ENCODE measurements around the gene VPS52.

VPS52 gene, protein sequence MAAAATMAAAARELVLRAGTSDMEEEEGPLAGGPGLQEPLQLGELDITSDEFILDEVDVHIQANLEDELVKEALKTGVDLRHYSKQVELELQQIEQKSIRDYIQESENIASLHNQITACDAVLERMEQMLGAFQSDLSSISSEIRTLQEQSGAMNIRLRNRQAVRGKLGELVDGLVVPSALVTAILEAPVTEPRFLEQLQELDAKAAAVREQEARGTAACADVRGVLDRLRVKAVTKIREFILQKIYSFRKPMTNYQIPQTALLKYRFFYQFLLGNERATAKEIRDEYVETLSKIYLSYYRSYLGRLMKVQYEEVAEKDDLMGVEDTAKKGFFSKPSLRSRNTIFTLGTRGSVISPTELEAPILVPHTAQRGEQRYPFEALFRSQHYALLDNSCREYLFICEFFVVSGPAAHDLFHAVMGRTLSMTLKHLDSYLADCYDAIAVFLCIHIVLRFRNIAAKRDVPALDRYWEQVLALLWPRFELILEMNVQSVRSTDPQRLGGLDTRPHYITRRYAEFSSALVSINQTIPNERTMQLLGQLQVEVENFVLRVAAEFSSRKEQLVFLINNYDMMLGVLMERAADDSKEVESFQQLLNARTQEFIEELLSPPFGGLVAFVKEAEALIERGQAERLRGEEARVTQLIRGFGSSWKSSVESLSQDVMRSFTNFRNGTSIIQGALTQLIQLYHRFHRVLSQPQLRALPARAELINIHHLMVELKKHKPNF

GRCh38 chr6:33271468-33272274 is at the start of gene VPS52, which contains the start of gene RPS18:
Gene VPS52, minus strand, starts transcription at chr6:33271876. Its CDS starts 201 bp downstream, at chr6:33271675.
Gene RPS18, plus strand, starts transcription at chr6:33272075. Its CDS starts 45 bp downstream, at chr6:33272120.
- TF ChIP-seq EP300 (IDR thresholded peaks at IDR 0.05; ENCODE audit: borderline replicate concordance): peak; percentile 19; the same call in 1 of the 2 replicates
- TF ChIP-seq TAF1 (IDR thresholded peaks at IDR 0.05; ENCODE audit: low read depth): peak; percentile 90
- peak; percentile 96 for TF ChIP-seq YY1 (IDR thresholded peaks at IDR 0.05; ENCODE audit: low read depth)
- no peak for TF ChIP-seq CEBPB (IDR thresholded peaks at IDR 0.05)
- peak; percentile 55 for TF ChIP-seq TCF12 (IDR thresholded peaks at IDR 0.05; ENCODE audit: low read depth)
- TF ChIP-seq RAD21 (IDR thresholded peaks at IDR 0.05; ENCODE audit: low read depth): no peak
- TF ChIP-seq, protein P1, sequence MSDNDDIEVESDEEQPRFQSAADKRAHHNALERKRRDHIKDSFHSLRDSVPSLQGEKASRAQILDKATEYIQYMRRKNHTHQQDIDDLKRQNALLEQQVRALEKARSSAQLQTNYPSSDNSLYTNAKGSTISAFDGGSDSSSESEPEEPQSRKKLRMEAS (IDR thresholded peaks at IDR 0.05): peak; percentile 98
- TF ChIP-seq, protein P2, sequence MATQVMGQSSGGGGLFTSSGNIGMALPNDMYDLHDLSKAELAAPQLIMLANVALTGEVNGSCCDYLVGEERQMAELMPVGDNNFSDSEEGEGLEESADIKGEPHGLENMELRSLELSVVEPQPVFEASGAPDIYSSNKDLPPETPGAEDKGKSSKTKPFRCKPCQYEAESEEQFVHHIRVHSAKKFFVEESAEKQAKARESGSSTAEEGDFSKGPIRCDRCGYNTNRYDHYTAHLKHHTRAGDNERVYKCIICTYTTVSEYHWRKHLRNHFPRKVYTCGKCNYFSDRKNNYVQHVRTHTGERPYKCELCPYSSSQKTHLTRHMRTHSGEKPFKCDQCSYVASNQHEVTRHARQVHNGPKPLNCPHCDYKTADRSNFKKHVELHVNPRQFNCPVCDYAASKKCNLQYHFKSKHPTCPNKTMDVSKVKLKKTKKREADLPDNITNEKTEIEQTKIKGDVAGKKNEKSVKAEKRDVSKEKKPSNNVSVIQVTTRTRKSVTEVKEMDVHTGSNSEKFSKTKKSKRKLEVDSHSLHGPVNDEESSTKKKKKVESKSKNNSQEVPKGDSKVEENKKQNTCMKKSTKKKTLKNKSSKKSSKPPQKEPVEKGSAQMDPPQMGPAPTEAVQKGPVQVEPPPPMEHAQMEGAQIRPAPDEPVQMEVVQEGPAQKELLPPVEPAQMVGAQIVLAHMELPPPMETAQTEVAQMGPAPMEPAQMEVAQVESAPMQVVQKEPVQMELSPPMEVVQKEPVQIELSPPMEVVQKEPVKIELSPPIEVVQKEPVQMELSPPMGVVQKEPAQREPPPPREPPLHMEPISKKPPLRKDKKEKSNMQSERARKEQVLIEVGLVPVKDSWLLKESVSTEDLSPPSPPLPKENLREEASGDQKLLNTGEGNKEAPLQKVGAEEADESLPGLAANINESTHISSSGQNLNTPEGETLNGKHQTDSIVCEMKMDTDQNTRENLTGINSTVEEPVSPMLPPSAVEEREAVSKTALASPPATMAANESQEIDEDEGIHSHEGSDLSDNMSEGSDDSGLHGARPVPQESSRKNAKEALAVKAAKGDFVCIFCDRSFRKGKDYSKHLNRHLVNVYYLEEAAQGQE (IDR thresholded peaks at IDR 0.05; ENCODE audit: low read depth): no peak
- no peak for TF ChIP-seq ZBTB7A (IDR thresholded peaks at IDR 0.05; ENCODE audit: low read depth)
- TF ChIP-seq FOXM1 (IDR thresholded peaks at IDR 0.05; ENCODE audit: borderline replicate concordance, low read depth): no peak
- no peak for TF ChIP-seq NFIC (IDR thresholded peaks at IDR 0.05)
- peak; percentile 65; the same call in 1 of the 2 replicates for TF ChIP-seq CREB1 (IDR thresholded peaks at IDR 0.05; ENCODE audit: low read depth)
- TF ChIP-seq EGR1 (IDR thresholded peaks at IDR 0.05): peak; percentile 44; the same call in 1 of the 2 replicates
- peak; percentile 40 for TF ChIP-seq USF1 (IDR thresholded peaks at IDR 0.05)
- peak; percentile 50 for TF ChIP-seq TEAD4 (IDR thresholded peaks at IDR 0.05)

DNA sequence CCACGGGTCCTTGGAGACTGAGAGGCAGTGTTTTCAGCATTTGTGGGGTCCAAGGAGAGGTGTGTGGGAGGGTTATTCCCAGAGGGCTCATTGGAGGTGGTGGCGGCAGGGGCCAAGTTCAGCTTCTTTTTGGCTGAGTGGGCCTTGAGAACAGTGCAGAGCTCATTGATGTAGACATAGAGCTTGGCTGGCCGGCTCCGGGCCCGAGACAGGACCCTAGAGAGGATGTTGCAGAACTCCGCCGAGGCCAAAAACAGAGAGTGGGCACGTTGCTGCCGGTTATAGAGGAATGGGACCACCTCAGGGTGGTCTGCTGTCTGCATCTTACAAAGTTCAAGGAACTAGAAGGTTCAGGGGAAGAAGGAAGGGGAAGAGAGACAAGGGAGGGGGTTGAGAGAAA is 49.6 kb upstream of the VPS52 start:
- TF ChIP-seq FOXM1 (IDR thresholded peaks at IDR 0.05; ENCODE audit: borderline replicate concordance, low read depth): no peak
- no peak for TF ChIP-seq ZBTB7A (IDR thresholded peaks at IDR 0.05; ENCODE audit: low read depth)
- no peak for TF ChIP-seq YY1 (IDR thresholded peaks at IDR 0.05; ENCODE audit: low read depth)
- TF ChIP-seq NFIC (IDR thresholded peaks at IDR 0.05): no peak
- TF ChIP-seq USF1 (IDR thresholded peaks at IDR 0.05): no peak
- TF ChIP-seq, protein P2 (IDR thresholded peaks at IDR 0.05; ENCODE audit: low read depth): no peak
- TF ChIP-seq CREB1 (IDR thresholded peaks at IDR 0.05; ENCODE audit: low read depth): no peak
- no peak for TF ChIP-seq TCF12 (IDR thresholded peaks at IDR 0.05; ENCODE audit: low read depth)
- TF ChIP-seq EP300 (IDR thresholded peaks at IDR 0.05; ENCODE audit: borderline replicate concordance): no peak
- TF ChIP-seq RAD21 (IDR thresholded peaks at IDR 0.05; ENCODE audit: low read depth): no peak

DNA sequence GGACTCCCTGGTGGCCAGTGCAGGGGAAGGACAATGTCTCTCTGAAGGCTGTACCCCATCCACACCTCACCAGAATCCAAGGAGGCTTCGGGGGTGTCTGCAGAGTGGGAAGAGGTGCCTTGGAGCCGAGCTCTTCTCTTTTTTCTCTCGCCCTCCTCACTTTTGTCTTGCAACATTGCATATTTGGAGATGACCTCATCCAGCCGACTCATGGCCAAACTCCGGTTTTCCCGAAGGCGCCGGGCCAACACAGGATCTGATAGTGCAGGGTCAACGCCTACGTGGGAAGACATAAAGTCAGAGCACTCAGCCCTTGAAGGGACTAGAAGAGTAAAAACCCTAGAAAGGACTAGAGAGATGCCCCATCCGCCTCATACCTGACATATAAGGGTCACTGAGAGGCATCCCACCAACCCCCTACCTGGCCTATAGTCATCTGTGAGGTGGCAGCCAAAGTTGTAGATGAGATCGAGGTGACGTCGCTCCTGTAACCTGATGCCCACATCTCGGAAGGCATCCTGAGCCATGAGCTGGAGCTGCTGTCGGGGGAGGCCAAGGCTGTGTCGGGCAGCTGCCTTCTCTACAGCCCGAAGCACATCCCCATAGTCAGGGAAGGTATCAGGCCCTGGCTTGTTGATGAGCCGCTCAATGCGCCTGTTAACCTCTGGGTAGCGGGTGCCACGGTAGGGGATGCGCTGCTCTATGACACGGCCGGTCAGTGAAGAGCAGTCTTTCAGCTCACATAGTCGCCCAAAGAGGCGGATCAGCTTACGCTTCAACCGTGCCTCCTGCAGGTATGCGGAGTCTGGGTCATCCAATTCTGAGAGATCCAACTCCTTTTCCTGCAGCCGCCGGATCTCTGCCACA is 48.9 kb upstream of the VPS52 start:
- TF ChIP-seq, protein P1 (IDR thresholded peaks at IDR 0.05): no peak
- no peak for TF ChIP-seq FOXM1 (IDR thresholded peaks at IDR 0.05; ENCODE audit: borderline replicate concordance, low read depth)
- no peak for TF ChIP-seq TCF12 (IDR thresholded peaks at IDR 0.05; ENCODE audit: low read depth)
- no peak for TF ChIP-seq CEBPB (IDR thresholded peaks at IDR 0.05)
- TF ChIP-seq, protein P2 (IDR thresholded peaks at IDR 0.05; ENCODE audit: low read depth): no peak
- TF ChIP-seq YY1 (IDR thresholded peaks at IDR 0.05; ENCODE audit: low read depth): no peak
- TF ChIP-seq TEAD4 (IDR thresholded peaks at IDR 0.05): no peak
- TF ChIP-seq NFIC (IDR thresholded peaks at IDR 0.05): no peak
- TF ChIP-seq CREB1 (IDR thresholded peaks at IDR 0.05; ENCODE audit: low read depth): no peak
- no peak for TF ChIP-seq EGR1 (IDR thresholded peaks at IDR 0.05)
- TF ChIP-seq ZBTB7A (IDR thresholded peaks at IDR 0.05; ENCODE audit: low read depth): no peak
- TF ChIP-seq RAD21 (IDR thresholded peaks at IDR 0.05; ENCODE audit: low read depth): no peak
- TF ChIP-seq USF1 (IDR thresholded peaks at IDR 0.05): no peak
- TF ChIP-seq EP300 (IDR thresholded peaks at IDR 0.05; ENCODE audit: borderline replicate concordance): no peak
- no peak for TF ChIP-seq TAF1 (IDR thresholded peaks at IDR 0.05; ENCODE audit: low read depth)

Measured in Ishikawa (cell line).